Measurements from ENCODE around the gene SULF2.

SULF2 gene

GRCh38 chr20:47817573-47817972, 32.3 kb upstream of the SULF2 start:
- Histone ChIP-seq H3K9me3 (ENCODE audit: control insufficient read depth, low read length) (no peaks in the 10 kb centered on the region), H3K4me1 (ENCODE audit: control insufficient read depth, insufficient read depth, low read length, poor library complexity, severe bottlenecking) (no peaks in the 10 kb centered on the region), H3K36me3 (ENCODE audit: control insufficient read depth, insufficient read depth, low read length) (no peaks in the 10 kb centered on the region), H3K27me3 (replicated peaks; ENCODE audit: control insufficient read depth, insufficient read depth, low read length, poor library complexity, severe bottlenecking) (no peaks in the 10 kb centered on the region), H3K4me3 (ENCODE audit: insufficient read depth, low read depth, low read length, poor library complexity, severe bottlenecking) (no peak overlapping the region), H3K27ac (ENCODE audit: insufficient read depth, low read length, poor library complexity, severe bottlenecking) (no peak overlapping the region)
- no peak for DNase-seq

DNA sequence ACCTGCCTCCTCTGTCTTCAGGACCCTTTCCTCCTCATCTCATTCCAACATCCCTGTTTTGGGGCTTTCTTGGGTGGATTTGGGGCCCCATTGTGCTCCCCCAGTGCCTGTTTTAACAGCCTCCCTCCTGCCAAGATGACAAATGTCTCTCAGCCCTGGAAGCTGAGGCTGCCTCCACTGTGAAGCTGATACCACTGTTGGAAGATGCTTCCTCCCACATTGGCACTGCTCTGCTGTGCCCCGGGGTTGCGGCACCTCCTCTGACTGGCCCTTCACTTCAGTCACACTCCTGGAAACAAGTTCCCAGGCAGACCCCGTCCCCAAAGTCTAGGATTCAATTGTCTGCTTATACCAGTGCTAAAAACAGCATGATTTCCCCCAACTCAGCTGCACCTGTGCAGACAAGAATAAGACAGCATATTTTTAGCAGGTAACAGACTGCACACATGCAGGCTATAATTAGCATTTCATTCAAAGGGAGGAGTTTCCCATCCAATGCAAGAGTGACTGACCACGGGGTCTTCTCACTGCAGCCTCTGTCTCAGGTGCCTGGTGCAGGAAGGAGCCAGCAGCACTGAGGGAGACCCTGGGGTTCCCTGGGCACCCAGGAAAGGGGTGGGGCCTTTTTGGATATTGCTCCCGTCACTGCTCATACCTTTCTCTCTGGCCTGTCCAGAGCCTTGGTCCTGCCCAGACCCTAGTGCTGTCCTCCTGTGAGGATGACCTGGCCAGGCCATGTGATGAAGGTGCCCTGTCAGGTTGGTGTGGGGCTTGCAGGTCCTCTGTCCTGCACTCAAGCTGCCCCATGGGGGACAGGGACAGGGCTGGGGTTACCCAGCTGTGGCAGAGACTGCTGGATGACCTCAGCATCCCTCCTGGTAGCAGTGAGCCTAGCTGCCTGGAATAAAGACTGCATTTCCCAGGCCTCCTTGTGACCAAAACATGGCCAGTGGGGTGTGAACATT, 31.5 kb upstream of the SULF2 start:
- Histone ChIP-seq H3K27ac (ENCODE audit: insufficient read depth, low read length, poor library complexity, severe bottlenecking) (no peak overlapping the region), H3K36me3 (ENCODE audit: control insufficient read depth, insufficient read depth, low read length) (no peaks in the 10 kb centered on the region), H3K4me1 (ENCODE audit: control insufficient read depth, insufficient read depth, low read length, poor library complexity, severe bottlenecking) (no peaks in the 10 kb centered on the region), H3K4me3 (ENCODE audit: insufficient read depth, low read depth, low read length, poor library complexity, severe bottlenecking) (no peak overlapping the region), H3K27me3 (replicated peaks; ENCODE audit: control insufficient read depth, insufficient read depth, low read length, poor library complexity, severe bottlenecking) (no peaks in the 10 kb centered on the region), H3K9me3 (ENCODE audit: control insufficient read depth, low read length) (no peaks in the 10 kb centered on the region)
- no peak for DNase-seq

DNA sequence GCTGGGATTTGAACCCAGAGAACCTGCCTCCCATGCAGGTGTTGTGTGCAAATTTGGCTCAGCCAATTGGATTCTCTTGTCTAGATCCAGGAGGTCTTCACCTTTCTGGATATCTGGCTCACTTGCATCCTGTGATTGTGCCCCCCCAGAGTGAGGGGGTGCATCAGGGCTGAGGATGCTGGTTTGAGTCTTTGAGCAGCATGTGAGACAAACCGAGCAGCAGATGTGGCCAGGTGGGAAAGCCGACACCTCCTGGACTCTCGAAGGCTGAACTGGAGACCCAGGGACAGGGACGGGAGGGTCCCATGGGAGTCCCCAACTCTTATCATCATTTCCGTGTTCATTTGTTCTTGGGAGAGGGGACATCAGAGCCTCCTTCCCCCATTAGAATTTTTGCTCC, 30.6 kb upstream of the SULF2 start:
- no peak overlapping the region for H3K4me3 ChIP-seq (ENCODE audit: insufficient read depth, low read depth, low read length, poor library complexity, severe bottlenecking)
- no peaks in the 10 kb centered on the region for H3K27me3 ChIP-seq (replicated peaks; ENCODE audit: control insufficient read depth, insufficient read depth, low read length, poor library complexity, severe bottlenecking)
- no peaks in the 10 kb centered on the region for H3K4me1 ChIP-seq (ENCODE audit: control insufficient read depth, insufficient read depth, low read length, poor library complexity, severe bottlenecking)
- H3K9me3 ChIP-seq (ENCODE audit: control insufficient read depth, low read length), result no peaks in the 10 kb centered on the region
- DNase-seq, result no peak
- H3K36me3 ChIP-seq (ENCODE audit: control insufficient read depth, insufficient read depth, low read length), result no peaks in the 10 kb centered on the region
- H3K27ac ChIP-seq (ENCODE audit: insufficient read depth, low read length, poor library complexity, severe bottlenecking), result no peak overlapping the region

DNA sequence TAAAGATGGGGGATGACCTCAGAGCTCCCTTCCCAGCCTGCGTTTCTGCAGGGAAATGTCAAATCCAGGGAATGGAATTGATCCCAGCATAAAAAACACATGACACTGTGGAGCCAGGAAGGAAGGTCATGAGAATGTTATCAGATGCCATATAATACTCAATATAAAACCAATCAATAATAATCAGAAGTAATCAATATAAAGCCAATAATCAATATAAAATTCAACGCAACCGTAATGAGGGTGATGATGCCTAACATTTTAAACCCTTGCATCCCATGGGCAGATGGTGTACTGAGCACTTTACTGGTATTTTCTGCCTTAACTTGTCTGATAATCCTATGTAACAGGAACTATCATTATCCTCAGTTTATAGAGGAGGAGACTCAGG, 30.1 kb upstream of the SULF2 start:
- no peak for DNase-seq
- Histone ChIP-seq H3K27me3 (replicated peaks; ENCODE audit: control insufficient read depth, insufficient read depth, low read length, poor library complexity, severe bottlenecking) (no peaks in the 10 kb centered on the region), H3K27ac (ENCODE audit: insufficient read depth, low read length, poor library complexity, severe bottlenecking) (no peak overlapping the region)

GRCh38 chr20:47814632-47815415, 29.5 kb upstream of the SULF2 start:
- no peaks in the 10 kb centered on the region for H3K27me3 ChIP-seq (replicated peaks; ENCODE audit: control insufficient read depth, insufficient read depth, low read length, poor library complexity, severe bottlenecking)
- H3K4me3 ChIP-seq (ENCODE audit: insufficient read depth, low read depth, low read length, poor library complexity, severe bottlenecking), result no peak overlapping the region
- no peaks in the 10 kb centered on the region for H3K4me1 ChIP-seq (ENCODE audit: control insufficient read depth, insufficient read depth, low read length, poor library complexity, severe bottlenecking)
- no peak for DNase-seq
- H3K9me3 ChIP-seq (ENCODE audit: control insufficient read depth, low read length), result no peaks in the 10 kb centered on the region
- no peaks in the 10 kb centered on the region for H3K36me3 ChIP-seq (ENCODE audit: control insufficient read depth, insufficient read depth, low read length)
- H3K27ac ChIP-seq (ENCODE audit: insufficient read depth, low read length, poor library complexity, severe bottlenecking), result no peak overlapping the region

More for the DNA sequence above, 30.1 kb upstream of the SULF2 start:
- Histone ChIP-seq H3K9me3 (ENCODE audit: control insufficient read depth, low read length) (no peaks in the 10 kb centered on the region), H3K4me1 (ENCODE audit: control insufficient read depth, insufficient read depth, low read length, poor library complexity, severe bottlenecking) (no peaks in the 10 kb centered on the region), H3K4me3 (ENCODE audit: insufficient read depth, low read depth, low read length, poor library complexity, severe bottlenecking) (no peak overlapping the region), H3K36me3 (ENCODE audit: control insufficient read depth, insufficient read depth, low read length) (no peaks in the 10 kb centered on the region)

DNA sequence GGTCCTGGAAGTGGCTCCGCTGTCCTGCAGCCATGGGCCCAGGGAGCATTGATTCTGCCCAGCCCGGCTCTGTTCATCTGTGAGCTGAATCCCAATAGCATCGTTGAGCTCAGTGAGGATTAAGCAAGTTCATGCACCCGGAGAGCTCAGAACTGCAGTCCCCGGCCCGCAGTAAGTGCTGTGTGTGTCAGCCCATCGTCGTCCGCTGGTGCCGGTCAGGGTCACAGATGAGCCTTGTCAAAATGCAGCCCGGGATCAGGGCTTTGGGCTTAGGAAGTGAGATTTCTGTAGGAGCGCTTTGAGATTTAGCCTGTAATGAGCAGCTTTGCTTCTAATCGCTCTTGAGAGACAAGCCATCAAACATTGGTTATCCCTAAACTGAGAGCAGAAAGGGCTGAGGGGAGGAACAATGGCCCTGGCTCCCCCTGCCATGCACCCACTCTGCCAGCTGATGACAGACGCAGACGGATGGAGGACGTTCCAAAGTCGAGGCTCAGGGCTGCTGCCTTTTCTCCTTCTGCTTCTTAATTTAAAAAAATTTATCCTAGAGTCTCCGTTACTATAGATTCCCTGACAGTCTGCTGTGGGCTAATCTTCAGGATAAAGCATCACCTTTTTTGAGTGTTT, 25.6 kb upstream of the SULF2 start:
- Histone ChIP-seq H3K27me3 (replicated peaks; ENCODE audit: control insufficient read depth, insufficient read depth, low read length, poor library complexity, severe bottlenecking) (no peaks in the 10 kb centered on the region), H3K27ac (ENCODE audit: insufficient read depth, low read length, poor library complexity, severe bottlenecking) (no peak overlapping the region), H3K9me3 (ENCODE audit: control insufficient read depth, low read length) (no peaks in the 10 kb centered on the region), H3K4me1 (ENCODE audit: control insufficient read depth, insufficient read depth, low read length, poor library complexity, severe bottlenecking) (no peaks in the 10 kb centered on the region), H3K4me3 (ENCODE audit: insufficient read depth, low read depth, low read length, poor library complexity, severe bottlenecking) (no peak overlapping the region), H3K36me3 (ENCODE audit: control insufficient read depth, insufficient read depth, low read length) (no peaks in the 10 kb centered on the region)
- DNase-seq, result no peak

GRCh38 chr20:47810116-47810677, 24.9 kb upstream of the SULF2 start:
- no peaks in the 10 kb centered on the region for H3K4me1 ChIP-seq (ENCODE audit: control insufficient read depth, insufficient read depth, low read length, poor library complexity, severe bottlenecking)
- no peaks in the 10 kb centered on the region for H3K27me3 ChIP-seq (replicated peaks; ENCODE audit: control insufficient read depth, insufficient read depth, low read length, poor library complexity, severe bottlenecking)
- no peak overlapping the region for H3K27ac ChIP-seq (ENCODE audit: insufficient read depth, low read length, poor library complexity, severe bottlenecking)
- H3K4me3 ChIP-seq (ENCODE audit: insufficient read depth, low read depth, low read length, poor library complexity, severe bottlenecking), result no peak overlapping the region
- H3K9me3 ChIP-seq (ENCODE audit: control insufficient read depth, low read length), result no peaks in the 10 kb centered on the region
- H3K36me3 ChIP-seq (ENCODE audit: control insufficient read depth, insufficient read depth, low read length), result no peaks in the 10 kb centered on the region
- DNase-seq, result no peak

DNA sequence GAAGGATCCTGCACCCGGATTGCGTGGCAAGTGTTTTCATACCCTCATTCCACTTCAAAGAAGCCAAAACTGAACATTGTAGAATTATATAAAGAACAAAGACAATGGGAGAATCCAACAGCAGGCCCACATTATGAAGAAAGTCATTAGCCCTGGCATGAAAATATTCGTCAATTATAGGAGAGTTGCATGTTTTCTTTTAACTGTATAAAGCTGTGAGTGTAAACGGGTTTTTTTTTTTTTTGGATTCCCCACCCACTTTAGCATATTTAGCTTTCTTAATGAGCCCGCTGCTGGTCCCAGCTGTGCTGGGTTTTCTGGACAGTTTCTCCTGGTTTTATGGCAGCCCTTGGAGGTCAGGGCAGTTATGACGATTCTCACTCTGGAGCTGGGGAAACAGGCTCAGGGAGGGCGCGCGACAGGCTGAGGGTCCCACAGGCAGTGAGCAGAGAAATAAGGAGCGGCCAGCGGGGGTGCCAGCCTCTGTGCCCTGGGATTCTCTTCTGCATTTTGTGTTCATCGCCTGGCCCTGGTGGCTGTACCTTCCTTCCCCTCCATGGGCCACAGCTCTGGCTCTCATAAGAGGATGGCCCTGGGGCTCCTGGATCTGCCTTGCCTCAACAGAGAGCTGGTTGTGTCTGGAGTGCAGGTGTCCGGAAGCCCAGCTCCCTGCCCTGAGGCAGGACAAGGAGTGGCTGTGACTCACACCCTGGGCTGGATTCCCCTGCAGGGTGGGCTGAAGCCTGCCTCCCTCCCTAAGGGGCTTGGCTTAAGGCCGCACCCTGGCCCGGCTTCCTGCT, 24.1 kb upstream of the SULF2 start:
- H3K4me1 ChIP-seq (ENCODE audit: control insufficient read depth, insufficient read depth, low read length, poor library complexity, severe bottlenecking), result no peaks in the 10 kb centered on the region
- H3K36me3 ChIP-seq (ENCODE audit: control insufficient read depth, insufficient read depth, low read length), result no peaks in the 10 kb centered on the region
- no peak overlapping the region for H3K27ac ChIP-seq (ENCODE audit: insufficient read depth, low read length, poor library complexity, severe bottlenecking)

GRCh38 chr20:47805951-47806350, 20.7 kb upstream of the SULF2 start:
- no peaks in the 10 kb centered on the region for H3K9me3 ChIP-seq (ENCODE audit: control insufficient read depth, low read length)
- no peaks in the 10 kb centered on the region for H3K27me3 ChIP-seq (replicated peaks; ENCODE audit: control insufficient read depth, insufficient read depth, low read length, poor library complexity, severe bottlenecking)
- DNase-seq, result no peak
- H3K4me3 ChIP-seq (ENCODE audit: insufficient read depth, low read depth, low read length, poor library complexity, severe bottlenecking), result no peak overlapping the region
- no peaks in the 10 kb centered on the region for H3K36me3 ChIP-seq (ENCODE audit: control insufficient read depth, insufficient read depth, low read length)
- no peaks in the 10 kb centered on the region for H3K4me1 ChIP-seq (ENCODE audit: control insufficient read depth, insufficient read depth, low read length, poor library complexity, severe bottlenecking)
- no peak overlapping the region for H3K27ac ChIP-seq (ENCODE audit: insufficient read depth, low read length, poor library complexity, severe bottlenecking)

More for the DNA sequence above, 24.1 kb upstream of the SULF2 start:
- no peak for DNase-seq
- Histone ChIP-seq H3K4me3 (ENCODE audit: insufficient read depth, low read depth, low read length, poor library complexity, severe bottlenecking) (no peak overlapping the region), H3K27me3 (replicated peaks; ENCODE audit: control insufficient read depth, insufficient read depth, low read length, poor library complexity, severe bottlenecking) (no peaks in the 10 kb centered on the region), H3K9me3 (ENCODE audit: control insufficient read depth, low read length) (no peaks in the 10 kb centered on the region)

Data from effector memory CD4-positive, alpha-beta T cell (primary cell).